ENCODE measurements around the gene ZNF831.

ZNF831 gene

DNA sequence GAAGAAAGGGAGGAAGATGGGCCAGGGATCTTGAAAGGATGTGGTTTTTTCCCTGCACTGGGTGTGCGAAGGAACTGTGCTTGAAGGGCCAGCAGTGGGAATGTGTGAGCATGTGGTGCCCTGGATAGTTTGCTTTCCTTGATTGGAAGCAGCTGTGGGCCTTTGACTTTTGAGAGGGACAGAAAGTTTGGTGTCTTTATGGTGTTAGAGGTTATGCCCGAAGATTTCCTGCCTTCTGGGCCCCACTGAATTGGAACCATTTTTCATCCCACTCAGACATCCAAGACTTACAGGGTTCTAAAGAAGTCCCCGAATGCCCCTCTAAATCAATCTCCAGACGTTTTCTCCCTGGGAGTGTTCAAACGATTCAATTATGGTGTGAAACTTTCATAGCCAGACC is 113.3 kb downstream of the ZNF831 start:
- Histone ChIP-seq H3K27me3 (ENCODE audit: insufficient read depth, poor library complexity, severe bottlenecking) (peaks cover 90% of the 10 kb centered on the region), H3K27ac (ENCODE audit: poor library complexity, severe bottlenecking) (no peak overlapping the region), H3K9me3 (ENCODE audit: severe bottlenecking) (no peaks in the 10 kb centered on the region), H3K36me3 (ENCODE audit: low read depth) (no peaks in the 10 kb centered on the region), H3K4me3 (ENCODE audit: severe bottlenecking) (no peak overlapping the region), H3K4me1 (ENCODE audit: insufficient read depth, poor library complexity, severe bottlenecking) (no peaks in the 10 kb centered on the region)
- no peak for ATAC-seq (ENCODE audit: low read depth)
- TF ChIP-seq, protein P1, sequence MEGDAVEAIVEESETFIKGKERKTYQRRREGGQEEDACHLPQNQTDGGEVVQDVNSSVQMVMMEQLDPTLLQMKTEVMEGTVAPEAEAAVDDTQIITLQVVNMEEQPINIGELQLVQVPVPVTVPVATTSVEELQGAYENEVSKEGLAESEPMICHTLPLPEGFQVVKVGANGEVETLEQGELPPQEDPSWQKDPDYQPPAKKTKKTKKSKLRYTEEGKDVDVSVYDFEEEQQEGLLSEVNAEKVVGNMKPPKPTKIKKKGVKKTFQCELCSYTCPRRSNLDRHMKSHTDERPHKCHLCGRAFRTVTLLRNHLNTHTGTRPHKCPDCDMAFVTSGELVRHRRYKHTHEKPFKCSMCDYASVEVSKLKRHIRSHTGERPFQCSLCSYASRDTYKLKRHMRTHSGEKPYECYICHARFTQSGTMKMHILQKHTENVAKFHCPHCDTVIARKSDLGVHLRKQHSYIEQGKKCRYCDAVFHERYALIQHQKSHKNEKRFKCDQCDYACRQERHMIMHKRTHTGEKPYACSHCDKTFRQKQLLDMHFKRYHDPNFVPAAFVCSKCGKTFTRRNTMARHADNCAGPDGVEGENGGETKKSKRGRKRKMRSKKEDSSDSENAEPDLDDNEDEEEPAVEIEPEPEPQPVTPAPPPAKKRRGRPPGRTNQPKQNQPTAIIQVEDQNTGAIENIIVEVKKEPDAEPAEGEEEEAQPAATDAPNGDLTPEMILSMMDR (IDR thresholded peaks at IDR 0.05; ENCODE audit: poor library complexity, severe bottlenecking), result no peak
- DNase-seq (ENCODE audit: low spot score), result no peak

DNA sequence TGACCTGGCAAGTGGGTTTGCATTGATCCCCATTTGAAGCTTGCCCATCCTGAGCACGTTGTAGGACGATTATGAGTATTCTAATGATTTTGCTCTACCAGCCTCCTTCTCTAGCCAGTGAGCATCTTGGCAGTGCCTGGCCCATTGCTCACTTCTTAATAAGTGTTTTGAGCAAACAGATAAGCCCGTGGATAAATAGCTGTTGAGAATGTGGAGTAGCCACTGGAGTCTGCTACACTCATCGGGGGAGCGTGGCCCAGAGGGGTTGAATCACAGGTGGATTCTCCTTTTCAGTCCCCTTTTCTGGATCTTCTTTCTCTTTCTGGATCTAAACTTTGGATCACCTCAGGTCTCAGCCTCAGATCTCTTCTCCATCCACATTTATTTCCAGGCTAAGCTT is 120.8 kb downstream of the ZNF831 start:
- ATAC-seq (ENCODE audit: low read depth) (no peak), DNase-seq (ENCODE audit: low spot score) (no peak)
- TF ChIP-seq, protein P1 (IDR thresholded peaks at IDR 0.05; ENCODE audit: poor library complexity, severe bottlenecking), result no peak
- H3K4me3 ChIP-seq (ENCODE audit: severe bottlenecking), result no peak overlapping the region
- no peaks in the 10 kb centered on the region for H3K36me3 ChIP-seq (ENCODE audit: low read depth)
- H3K27me3 ChIP-seq (ENCODE audit: insufficient read depth, poor library complexity, severe bottlenecking), result peaks cover 69% of the 10 kb centered on the region
- H3K27ac ChIP-seq (ENCODE audit: poor library complexity, severe bottlenecking), result no peak overlapping the region
- no peaks in the 10 kb centered on the region for H3K9me3 ChIP-seq (ENCODE audit: severe bottlenecking)
- H3K4me1 ChIP-seq (ENCODE audit: insufficient read depth, poor library complexity, severe bottlenecking), result no peaks in the 10 kb centered on the region

GRCh38 chr20:59289994-59290393 is 126.4 kb downstream of the ZNF831 start:
- TF ChIP-seq, protein P1 (IDR thresholded peaks at IDR 0.05; ENCODE audit: poor library complexity, severe bottlenecking), result no peak
- DNase-seq (ENCODE audit: low spot score) (no peak), ATAC-seq (ENCODE audit: low read depth) (peak; percentile 18; the same call in 2 of the 3 replicates)
- Histone ChIP-seq H3K27me3 (ENCODE audit: insufficient read depth, poor library complexity, severe bottlenecking) (peaks cover 65% of the 10 kb centered on the region), H3K36me3 (ENCODE audit: low read depth) (no peaks in the 10 kb centered on the region), H3K4me3 (ENCODE audit: severe bottlenecking) (no peak overlapping the region), H3K27ac (ENCODE audit: poor library complexity, severe bottlenecking) (no peak overlapping the region), H3K4me1 (ENCODE audit: insufficient read depth, poor library complexity, severe bottlenecking) (no peaks in the 10 kb centered on the region), H3K9me3 (ENCODE audit: severe bottlenecking) (no peaks in the 10 kb centered on the region)

- no peak overlapping the region for H3K27ac ChIP-seq (ENCODE audit: poor library complexity, severe bottlenecking)
- no peak for DNase-seq (ENCODE audit: low spot score)
- TF ChIP-seq, protein P1 (IDR thresholded peaks at IDR 0.05; ENCODE audit: poor library complexity, severe bottlenecking), result no peak
- no peaks in the 10 kb centered on the region for H3K9me3 ChIP-seq (ENCODE audit: severe bottlenecking)
- H3K36me3 ChIP-seq (ENCODE audit: low read depth), result no peaks in the 10 kb centered on the region
- no peaks in the 10 kb centered on the region for H3K4me1 ChIP-seq (ENCODE audit: insufficient read depth, poor library complexity, severe bottlenecking)
- H3K27me3 ChIP-seq (ENCODE audit: insufficient read depth, poor library complexity, severe bottlenecking), result peaks cover 73% of the 10 kb centered on the region
- no peak overlapping the region for H3K4me3 ChIP-seq (ENCODE audit: severe bottlenecking)
- peak; percentile 57; the same call in 2 of the 3 replicates for ATAC-seq (ENCODE audit: low read depth)
Measured at GRCh38 chr20:59291740-59292383, 128.2 kb downstream of the ZNF831 start.

GRCh38 chr20:59295531-59295930 is 131.9 kb downstream of the ZNF831 start:
- Histone ChIP-seq H3K9me3 (ENCODE audit: severe bottlenecking) (no peaks in the 10 kb centered on the region), H3K27me3 (ENCODE audit: insufficient read depth, poor library complexity, severe bottlenecking) (peaks cover 97% of the 10 kb centered on the region), H3K4me3 (ENCODE audit: severe bottlenecking) (no peak overlapping the region), H3K4me1 (ENCODE audit: insufficient read depth, poor library complexity, severe bottlenecking) (no peaks in the 10 kb centered on the region), H3K27ac (ENCODE audit: poor library complexity, severe bottlenecking) (no peak overlapping the region), H3K36me3 (ENCODE audit: low read depth) (no peaks in the 10 kb centered on the region)
- TF ChIP-seq, protein P1 (IDR thresholded peaks at IDR 0.05; ENCODE audit: poor library complexity, severe bottlenecking), result no peak
- ATAC-seq (ENCODE audit: low read depth), result no peak
- DNase-seq (ENCODE audit: low spot score), result no peak
